A673 (cell line): Measurements from ENCODE around the gene TGM5.

Experiments
- EZH2 ChIP-seq: fragments of 200-600 bp; sonication (generic); IDR thresholded peaks from 2 replicates; pipeline ENCODE4 v1.6.1; 2017; ENCODE audit warnings: borderline replicate concordance, low read depth, mild to moderate bottlenecking, mixed read lengths, antibody characterized with exemption, low read length; ENCODE audit not compliant: poor library complexity, severe bottlenecking
- TF ChIP-seq, protein P1 (sequence below): fragments of 300-800, 200-600 bp; sonication (generic); conservative IDR thresholded peaks from 2 replicates; pipeline ENCODE4 v1.5.1; 2017; ENCODE audit warnings: low read depth, mild to moderate bottlenecking, antibody characterized with exemption, low read length, moderate library complexity, mixed read lengths

DNA sequence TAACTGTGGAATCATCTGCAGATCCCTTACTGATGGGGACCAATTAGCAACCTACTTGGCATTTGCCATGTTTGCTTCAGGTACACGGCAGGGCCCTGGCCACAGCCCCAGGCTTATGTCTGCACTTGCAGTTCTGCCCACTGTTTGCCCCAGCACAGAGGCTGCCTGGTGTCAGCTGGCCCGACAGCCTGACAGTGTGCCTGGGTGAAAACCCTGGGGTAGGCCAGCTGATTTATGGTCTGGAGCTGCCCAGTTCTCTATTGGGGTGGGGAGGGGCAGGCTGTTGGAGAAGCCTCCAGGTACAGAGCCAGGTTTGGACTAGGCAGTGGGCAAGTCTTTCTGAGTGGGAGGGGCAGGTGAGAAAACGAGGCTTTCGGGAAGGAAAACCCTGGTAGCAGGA is 11.2 kb upstream of the TGM5 start:
- TF ChIP-seq, protein P1, sequence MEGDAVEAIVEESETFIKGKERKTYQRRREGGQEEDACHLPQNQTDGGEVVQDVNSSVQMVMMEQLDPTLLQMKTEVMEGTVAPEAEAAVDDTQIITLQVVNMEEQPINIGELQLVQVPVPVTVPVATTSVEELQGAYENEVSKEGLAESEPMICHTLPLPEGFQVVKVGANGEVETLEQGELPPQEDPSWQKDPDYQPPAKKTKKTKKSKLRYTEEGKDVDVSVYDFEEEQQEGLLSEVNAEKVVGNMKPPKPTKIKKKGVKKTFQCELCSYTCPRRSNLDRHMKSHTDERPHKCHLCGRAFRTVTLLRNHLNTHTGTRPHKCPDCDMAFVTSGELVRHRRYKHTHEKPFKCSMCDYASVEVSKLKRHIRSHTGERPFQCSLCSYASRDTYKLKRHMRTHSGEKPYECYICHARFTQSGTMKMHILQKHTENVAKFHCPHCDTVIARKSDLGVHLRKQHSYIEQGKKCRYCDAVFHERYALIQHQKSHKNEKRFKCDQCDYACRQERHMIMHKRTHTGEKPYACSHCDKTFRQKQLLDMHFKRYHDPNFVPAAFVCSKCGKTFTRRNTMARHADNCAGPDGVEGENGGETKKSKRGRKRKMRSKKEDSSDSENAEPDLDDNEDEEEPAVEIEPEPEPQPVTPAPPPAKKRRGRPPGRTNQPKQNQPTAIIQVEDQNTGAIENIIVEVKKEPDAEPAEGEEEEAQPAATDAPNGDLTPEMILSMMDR = no peak
- TF ChIP-seq EZH2 = no peak
